K562 (cell line): ENCODE data around the gene C22orf31. TPM values are rescaled to one million over a fixed set of nuclear protein-coding genes. Genes with fewer than 3 reads are reported as not detected.

Source experiments
- ATAC-seq: fragments of 200-7000 bp; cut with Tn5 transposase; 3 replicates; pipeline ENCODE4 v1.9.1; 2020; ENCODE audit warnings: moderate library complexity
- BruUV-seq: library from RNA; stranded (reverse); fragments of 400-500 nt; replicated peaks from 2 replicates; lab custom pipeline; 2021; lab: Mats Ljungman, UMichigan
- CTCF ChIA-PET: fragments of 300-600 bp; formaldehyde crosslinking; extraction: SDS; loops from one replicate; lab custom pipeline; 2021; ENCODE audit warnings: low intra/inter-chr PET ratio; lab: Yijun Ruan, JAX
- POLR2A ChIA-PET: fragments of 300-600, 350-650 bp; sonication (Branson Sonifier 250); formaldehyde crosslinking; extraction: SDS; loops from one replicate; lab custom pipeline; 2021; ENCODE audit warnings: antibody characterized with exemption, inconsistent platforms; lab: Yijun Ruan, JAX
- DNase-seq, 4 experiments: peaks; one replicate each; pipeline versions ENCODE4 v3.0.0 to v3.0.0-alpha.2; 2011 to 2018; ENCODE audit warnings: low spot score in 3 of 4, mixed read lengths in 3 of 4; ENCODE audit errors: extremely low read depth in 1 of 4
- FAIRE-seq: peaks from 2 replicates; lab custom pipeline; 2011; peaks lifted over from hg19 to GRCh38; lab: Jason Lieb, UNC
- H2AFZ ChIP-seq: 2 replicates; pipeline ENCODE4 v1.6.0; 2011; ENCODE audit warnings: low read depth, low read length, control low read depth, inconsistent platforms
- H3K27ac ChIP-seq: fragments of 200-600 bp; 3 replicates; pipeline ENCODE4 v1.8.0; 2011; ENCODE audit warnings: low read depth, mild to moderate bottlenecking, control low read depth, inconsistent platforms, low read length, moderate library complexity, mixed read lengths; ENCODE audit errors: extremely low read depth
- H3K27me3 ChIP-seq, 2 experiments: fragments of 300-600 bp in 1 of 2; 2 replicates in 1 of 2; 3 replicates in 1 of 2; pipeline versions ENCODE4 v1.6.0 to v1.8.0; 2011; ENCODE audit warnings: inconsistent platforms in 2 of 2, low read length in 2 of 2, mild to moderate bottlenecking in 1 of 2, mixed read lengths in 1 of 2, moderate library complexity in 1 of 2; ENCODE audit not compliant: control insufficient read depth in 2 of 2, insufficient read depth in 2 of 2
- H3K36me3 ChIP-seq: fragments of 300-600 bp; 3 replicates; pipeline ENCODE4 v1.8.0; 2011; ENCODE audit warnings: mild to moderate bottlenecking, low read length, inconsistent platforms; ENCODE audit not compliant: control insufficient read depth, insufficient read depth
- H3K4me1 ChIP-seq, 2 experiments: fragments of 200-600 bp in 1 of 2; replicated peaks in 1 of 2; 2 replicates in 1 of 2; 3 replicates in 1 of 2; pipeline versions ENCODE4 v1.5.1 to v1.8.0; 2011; ENCODE audit warnings: inconsistent platforms in 2 of 2, low read length in 2 of 2, mild to moderate bottlenecking in 1 of 2, mixed read lengths in 1 of 2, moderate library complexity in 1 of 2; ENCODE audit not compliant: control insufficient read depth in 2 of 2, insufficient read depth in 2 of 2
- H3K4me2 ChIP-seq: 2 replicates; pipeline ENCODE4 v1.6.1; 2011; ENCODE audit warnings: low read length, control low read depth, inconsistent platforms, mixed read lengths; ENCODE audit not compliant: insufficient read depth
- H3K4me3 ChIP-seq: fragments of 200-600 bp; sonication (generic), shearing (Covaris generic); 2 replicates; pipeline ENCODE4 v1.5.1; 2016; ENCODE audit warnings: control low read depth, inconsistent platforms
- H3K79me2 ChIP-seq: fragments of 200-600 bp; 3 replicates; pipeline ENCODE4 v1.8.0; 2011; ENCODE audit warnings: low read length, inconsistent platforms; ENCODE audit not compliant: control insufficient read depth, insufficient read depth
- H3K9ac ChIP-seq, 2 experiments: 2 replicates each; pipeline versions ENCODE4 v1.6.0 to v1.6.1; 2011; ENCODE audit warnings: low read depth in 2 of 2, low read length in 2 of 2, control low read depth in 1 of 2, inconsistent platforms in 1 of 2, mild to moderate bottlenecking in 1 of 2, mixed read lengths in 1 of 2; ENCODE audit not compliant: insufficient read depth in 1 of 2
- H3K9me1 ChIP-seq: one replicate; pipeline ENCODE4 v1.6.0; 2011; ENCODE audit warnings: inconsistent platforms, mild to moderate bottlenecking, low read length, moderate library complexity; ENCODE audit not compliant: control insufficient read depth, insufficient read depth
- H3K9me3 ChIP-seq: replicated peaks from 2 replicates; pipeline ENCODE4 v1.5.1; 2011; ENCODE audit warnings: low read depth, low read length, inconsistent platforms; ENCODE audit not compliant: control insufficient read depth, insufficient read depth
- H4K20me1 ChIP-seq: replicated peaks from 2 replicates; pipeline ENCODE4 v1.6.1; 2011; ENCODE audit warnings: low read length, inconsistent platforms, mixed read lengths; ENCODE audit not compliant: control insufficient read depth, insufficient read depth
- ELF4 ChIP-seq: fragments of 450-650 bp; formaldehyde crosslinking; IDR thresholded peaks from 2 replicates; pipeline ENCODE4 v1.4.0; 2022; ENCODE audit warnings: missing genetic modification characterization
- JUN ChIP-seq, 2 experiments: sonication (generic) in 1 of 2; formaldehyde crosslinking in 1 of 2; IDR thresholded peaks; 2 replicates each; pipeline versions ENCODE4 v1.6.1 to v1.8.0; 2012 to 2022; ENCODE audit warnings: borderline replicate concordance in 2 of 2, mild to moderate bottlenecking in 2 of 2, improper control_type of control experiment in 1 of 2, low read depth in 1 of 2, low read length in 1 of 2, missing genetic modification reagents in 1 of 2
- JUNB ChIP-seq: fragments of 450-650 bp; formaldehyde crosslinking; conservative IDR thresholded peaks from 2 replicates; pipeline ENCODE4 v1.4.0; 2020; ENCODE audit warnings: mild to moderate bottlenecking
- MAFK ChIP-seq: IDR thresholded peaks from 2 replicates; pipeline ENCODE4 v1.6.1; 2011; ENCODE audit warnings: low read length, improper control_type of control experiment
- MCM7 ChIP-seq, 2 experiments: fragments of 450-650 bp; IDR thresholded peaks; 2 replicates each; pipeline ENCODE4 v1.6.1; 2016 to 2018
- NFATC3 ChIP-seq: fragments of 450-650 bp; IDR thresholded peaks from 2 replicates; pipeline ENCODE4 v1.6.1; 2017; ENCODE audit warnings: mild to moderate bottlenecking
- PTRF ChIP-seq: fragments of 450-650 bp; IDR thresholded peaks from 2 replicates; pipeline ENCODE4 v1.6.1; 2016; ENCODE audit warnings: mild to moderate bottlenecking, missing genetic modification characterization, missing compliant biosample characterization
- RBM34 ChIP-seq: fragments of 200-400 bp; formaldehyde crosslinking; IDR thresholded peaks from 2 replicates; pipeline ENCODE4 v1.6.1; 2018; ENCODE audit warnings: low read length, borderline replicate concordance; ENCODE audit not compliant: insufficient read depth
- SP2 ChIP-seq: IDR thresholded peaks from 2 replicates; pipeline ENCODE4 v1.6.1; 2011; ENCODE audit warnings: mild to moderate bottlenecking, low read depth, low read length, moderate library complexity; ENCODE audit not compliant: poor library complexity, severe bottlenecking; ENCODE audit errors: extremely low read depth
- SREBF2 ChIP-seq: sonication (generic); formaldehyde crosslinking; IDR thresholded peaks from 2 replicates; pipeline ENCODE4 v1.4.0; 2020; ENCODE audit warnings: mild to moderate bottlenecking, missing genetic modification reagents
- ZNF589 ChIP-seq: fragments of 200-800 bp; sonication (Bioruptor generic); IDR thresholded peaks from 2 replicates; pipeline ENCODE4 v1.6.1; 2016; ENCODE audit warnings: low read depth, missing genetic modification characterization, missing compliant biosample characterization
- WGBS: fragments of 100-300 bp; shearing (Covaris generic); methylation state at CpG from one replicate; pipeline ENCODE4 v1.1.6; 2016; ENCODE audit warnings: low coverage, mixed read lengths; ENCODE audit not compliant: insufficient coverage; ENCODE audit errors: missing lambda C conversion rate; 5-methylcytosine and 5-hydroxymethylcytosine counted together
- in situ Hi-C: fragments of 300-500 bp; cut with MboI; formaldehyde crosslinking; loops from 4 replicates; pipeline ENCODE4 v1.15.0; 2018; ENCODE audit warnings: inconsistent platforms, mixed read lengths
- intact Hi-C: fragments of 100-400 bp; cut with micrococcal nuclease; formaldehyde crosslinking; loops from 2 replicates; pipeline ENCODE4 v1.14.2; 2022
- polyA plus RNA-seq, 8 experiments: library from polyadenylated mRNA; depleted of rRNA in 4 of 8; stranded (reverse) in 5 of 8; unstranded in 3 of 8; fragments of >200 nt; fragmentation: Nextera tagmentation in 2 of 8; fragmentation: Illumina TruSeq in 1 of 8; extraction: Ambion mirVana in 2 of 8; extraction: Trizol in 1 of 8; gene quantifications; 2 replicates each; pipeline versions ENCODE4 v1.2.1 to v1.2.3, GENCODE V29; 2011 to 2014; ENCODE audit warnings: inconsistent platforms in 1 of 8, missing spikeins in 1 of 8
- total RNA-seq, 7 experiments: library from RNA; depleted of rRNA in 6 of 7; stranded (reverse); fragments of >200 nt in 6 of 7; fragmentation: Illumina TruSeq in 2 of 7; extraction: Trizol in 2 of 7; gene quantifications; 2 replicates each; pipeline versions ENCODE4 v1.2.1 to v1.2.3, GENCODE V29; 2011 to 2021; ENCODE audit warnings: low replicate concordance in 1 of 7
- TF ChIP-seq, protein P1 (sequence below): sonication (generic); formaldehyde crosslinking; IDR thresholded peaks from 2 replicates; pipeline ENCODE4 v1.8.0; 2022; ENCODE audit warnings: missing genetic modification reagents, mild to moderate bottlenecking, borderline replicate concordance
- TF ChIP-seq, protein P2 (sequence below): fragments of 250-450 bp; sonication (Bioruptor Pico); IDR thresholded peaks from 2 replicates; pipeline ENCODE4 v1.5.0; 2021

Gene C22orf31
- total and polyA plus RNA-seq, 9 of the 15 experiments (the other 6 are each of a cell fraction or from before 2014, with no cell fraction given): not detected

DNA sequence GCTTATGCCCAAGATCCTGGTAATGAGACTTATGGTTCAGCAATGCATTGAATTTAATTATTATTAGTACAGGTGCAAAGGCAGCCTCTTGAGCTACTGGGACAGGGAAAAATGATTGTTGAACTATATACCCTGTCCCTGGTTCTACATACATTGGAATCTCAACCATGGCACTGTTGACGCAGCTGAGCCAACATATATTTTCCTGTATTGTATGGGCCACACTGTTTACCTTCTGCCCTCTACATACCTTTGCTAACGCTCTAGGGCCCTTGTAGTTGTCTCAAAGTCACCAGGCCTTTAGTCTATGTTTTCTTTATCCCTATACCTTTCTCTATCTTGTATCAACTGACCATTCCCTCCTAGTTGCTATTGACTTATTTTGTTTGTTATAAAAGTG, 33.8 kb upstream of the C22orf31 start:
- Histone ChIP-seq H3K4me3 (no peak overlapping the region), H3K4me1 (peaks cover 11 to 27% of the 10 kb centered on the region in 2 experiments; a peak in 4 of 5 replicates), H3K9ac (no peak overlapping the region), H3K27ac (no peak overlapping the region), H2AFZ (no peak overlapping the region), H3K36me3 (peaks cover 2% of the 10 kb centered on the region; the same call in 1 of the 3 replicates), H3K9me1 (no peaks in the 10 kb centered on the region), H3K9me3 (no peaks in the 10 kb centered on the region), H4K20me1 (no peaks in the 10 kb centered on the region), H3K4me2 (no peak overlapping the region), H3K27me3 (no peaks in the 10 kb centered on the region), H3K79me2 (no peaks in the 10 kb centered on the region)
- ChIA-PET POLR2A (interaction anchor here (0.8 kb wide), 1 partner anchor 300 kb away, joined by 4 read pairs; no protein-coding TSS in a partner anchor), CTCF (no interaction called here)
- intact Hi-C loops: no loop called here
- 95% methylated on average over 2 of the region's 2 CpGs for WGBS
- ATAC-seq (no peak), DNase-seq (no peak), FAIRE-seq (no peak)
- no TSS peak for BruUV-seq
- no peak for TF ChIP-seq SP2
- TF ChIP-seq RBM34: no peak
- no peak for TF ChIP-seq ELF4 (CRISPR knock-in tag)
- TF ChIP-seq PTRF (tag): no peak
- TF ChIP-seq, protein P1, sequence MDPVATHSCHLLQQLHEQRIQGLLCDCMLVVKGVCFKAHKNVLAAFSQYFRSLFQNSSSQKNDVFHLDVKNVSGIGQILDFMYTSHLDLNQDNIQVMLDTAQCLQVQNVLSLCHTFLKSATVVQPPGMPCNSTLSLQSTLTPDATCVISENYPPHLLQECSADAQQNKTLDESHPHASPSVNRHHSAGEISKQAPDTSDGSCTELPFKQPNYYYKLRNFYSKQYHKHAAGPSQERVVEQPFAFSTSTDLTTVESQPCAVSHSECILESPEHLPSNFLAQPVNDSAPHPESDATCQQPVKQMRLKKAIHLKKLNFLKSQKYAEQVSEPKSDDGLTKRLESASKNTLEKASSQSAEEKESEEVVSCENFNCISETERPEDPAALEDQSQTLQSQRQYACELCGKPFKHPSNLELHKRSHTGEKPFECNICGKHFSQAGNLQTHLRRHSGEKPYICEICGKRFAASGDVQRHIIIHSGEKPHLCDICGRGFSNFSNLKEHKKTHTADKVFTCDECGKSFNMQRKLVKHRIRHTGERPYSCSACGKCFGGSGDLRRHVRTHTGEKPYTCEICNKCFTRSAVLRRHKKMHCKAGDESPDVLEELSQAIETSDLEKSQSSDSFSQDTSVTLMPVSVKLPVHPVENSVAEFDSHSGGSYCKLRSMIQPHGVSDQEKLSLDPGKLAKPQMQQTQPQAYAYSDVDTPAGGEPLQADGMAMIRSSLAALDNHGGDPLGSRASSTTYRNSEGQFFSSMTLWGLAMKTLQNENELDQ (CRISPR knock-in tag): no peak
- TF ChIP-seq, protein P2, sequence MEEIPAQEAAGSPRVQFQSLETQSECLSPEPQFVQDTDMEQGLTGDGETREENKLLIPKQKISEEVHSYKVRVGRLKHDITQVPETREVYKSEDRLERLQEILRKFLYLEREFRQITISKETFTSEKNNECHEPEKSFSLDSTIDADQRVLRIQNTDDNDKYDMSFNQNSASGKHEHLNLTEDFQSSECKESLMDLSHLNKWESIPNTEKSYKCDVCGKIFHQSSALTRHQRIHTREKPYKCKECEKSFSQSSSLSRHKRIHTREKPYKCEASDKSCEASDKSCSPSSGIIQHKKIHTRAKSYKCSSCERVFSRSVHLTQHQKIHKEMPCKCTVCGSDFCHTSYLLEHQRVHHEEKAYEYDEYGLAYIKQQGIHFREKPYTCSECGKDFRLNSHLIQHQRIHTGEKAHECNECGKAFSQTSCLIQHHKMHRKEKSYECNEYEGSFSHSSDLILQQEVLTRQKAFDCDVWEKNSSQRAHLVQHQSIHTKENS (CRISPR knock-in tag): no peak
- no peak for TF ChIP-seq NFATC3
- TF ChIP-seq ZNF589: no peak
- TF ChIP-seq JUNB: no peak
- no peak for TF ChIP-seq MCM7 (IDR thresholded peaks at IDR 0.05)
- TF ChIP-seq MAFK: no peak
- TF ChIP-seq SREBF2 (CRISPR knock-in tag): no peak
- no peak for TF ChIP-seq JUN (IDR thresholded peaks at IDR 0.05; ENCODE audit: borderline replicate concordance, low read depth, low read length)
- TF ChIP-seq JUN (CRISPR knock-in tag; IDR thresholded peaks at IDR 0.05; ENCODE audit: borderline replicate concordance): no peak
- in situ Hi-C loops: no loop called here
